A549 (cell line): ENCODE results near the gene ARL15. TPM values are rescaled to one million over a fixed set of nuclear protein-coding genes. Genes with fewer than 3 reads are reported as not detected.

Experiments
- ATAC-seq, 2 experiments: fragments of 200-7000 bp in 1 of 2; fragments of >200 bp in 1 of 2; cut with Nextera tagmentation in 1 of 2; cut with Tn5 transposase in 1 of 2; 3 replicates each; pipeline versions ENCODE4 v1.8.0 to v1.9.1; 2018 to 2020; ENCODE audit warnings: mild to moderate bottlenecking in 1 of 2, moderate library complexity in 1 of 2
- CTCF ChIA-PET: fragments of 300-600 bp; sonication (Branson Sonifier 250); formaldehyde crosslinking; extraction: SDS; loops from one replicate; lab custom pipeline; 2021; ENCODE audit warnings: antibody characterized with exemption, inconsistent platforms; lab: Yijun Ruan, JAX
- POLR2A ChIA-PET: fragments of 350-600 bp; formaldehyde crosslinking; extraction: SDS; loops from one replicate; lab custom pipeline; 2021; ENCODE audit warnings: antibody characterized with exemption, inconsistent platforms; lab: Yijun Ruan, JAX
- DNase-seq, 2 experiments: peaks; one replicate each; pipeline versions ENCODE4 v3.0.0 to v3.0.0-alpha.2; 2011 to 2016; ENCODE audit warnings: low read depth in 1 of 2, low spot score in 1 of 2
- FAIRE-seq: peaks from 2 replicates; lab custom pipeline; 2011; peaks lifted over from hg19 to GRCh38; lab: Jason Lieb, UNC
- H3K27ac ChIP-seq, 2 experiments: fragments of >200 bp; sonication (Bioruptor Twin); formaldehyde crosslinking; 3 replicates each; pipeline ENCODE4 v1.5.1; 2016 to 2017
- H3K4me1 ChIP-seq: fragments of >200 bp; sonication (Bioruptor Twin); formaldehyde crosslinking; 3 replicates; pipeline ENCODE4 v1.6.1; 2016
- H3K4me2 ChIP-seq: fragments of >200 bp; sonication (Bioruptor Twin); formaldehyde crosslinking; 3 replicates; pipeline ENCODE4 v1.6.1; 2016
- H3K4me3 ChIP-seq: fragments of >200 bp; sonication (Bioruptor Twin); formaldehyde crosslinking; 3 replicates; pipeline ENCODE4 v1.5.1; 2016
- H3K9me3 ChIP-seq: fragments of >200 bp; sonication (Bioruptor Twin); formaldehyde crosslinking; 3 replicates; pipeline ENCODE4 v1.6.1; 2016
- ATOH8 ChIP-seq: fragments of 250-450 bp; sonication (Bioruptor Pico); IDR thresholded peaks from 2 replicates; pipeline ENCODE4 v1.5.0; 2020; ENCODE audit warnings: low read depth, mild to moderate bottlenecking, moderate library complexity
- CEBPB ChIP-seq, 2 experiments: fragments of >200 bp in 1 of 2; sonication (Bioruptor Twin) in 1 of 2; formaldehyde crosslinking in 1 of 2; IDR thresholded peaks; 2 replicates each; pipeline ENCODE4 v1.6.1; 2012 to 2016
- CTCF ChIP-seq: fragments of >200 bp; sonication (Bioruptor Twin); formaldehyde crosslinking; IDR thresholded peaks from 3 replicates; pipeline ENCODE4 v1.5.1; 2016
- E2F6 ChIP-seq: IDR thresholded peaks from 2 replicates; pipeline ENCODE4 v1.6.1; 2012; ENCODE audit warnings: low read depth, borderline replicate concordance
- ELK1 ChIP-seq: fragments of 150-350 bp; IDR thresholded peaks from 2 replicates; pipeline ENCODE4 v1.6.1; 2014; ENCODE audit warnings: low read depth, mild to moderate bottlenecking, low read length
- ESRRA ChIP-seq: fragments of 150-350 bp; IDR thresholded peaks from 2 replicates; pipeline ENCODE4 v1.6.1; 2014; ENCODE audit warnings: mild to moderate bottlenecking, low read length, borderline replicate concordance
- FOXS1 ChIP-seq: fragments of 250-450 bp; sonication (Bioruptor Pico); IDR thresholded peaks from 2 replicates; pipeline ENCODE4 v1.5.0; 2020; ENCODE audit warnings: mild to moderate bottlenecking, moderate library complexity
- GATA3 ChIP-seq: IDR thresholded peaks from 2 replicates; pipeline ENCODE4 v1.6.1; 2012; ENCODE audit warnings: borderline replicate concordance
- HDAC2 ChIP-seq: fragments of 200-600 bp; sonication (generic); IDR thresholded peaks from 2 replicates; pipeline ENCODE4 v1.6.1; 2016
- HES2 ChIP-seq: fragments of >200 bp; sonication (Bioruptor Twin); formaldehyde crosslinking; IDR thresholded peaks from 2 replicates; pipeline ENCODE4 v1.6.1; 2016
- JUN ChIP-seq, 2 experiments: fragments of >200 bp; sonication (Bioruptor Twin); formaldehyde crosslinking; IDR thresholded peaks; 2 replicates in 1 of 2; 3 replicates in 1 of 2; pipeline ENCODE4 v1.6.1; 2016 to 2017
- MAFK ChIP-seq: fragments of 450-650 bp; IDR thresholded peaks from 2 replicates; pipeline ENCODE4 v1.6.1; 2014; ENCODE audit not compliant: partially characterized antibody
- MAZ ChIP-seq: fragments of 150-350 bp; IDR thresholded peaks from 2 replicates; pipeline ENCODE4 v1.6.1; 2014; ENCODE audit warnings: antibody characterized with exemption, low read depth, low read length, borderline replicate concordance
- NR3C1 ChIP-seq: fragments of >200 bp; sonication (Bioruptor Twin); formaldehyde crosslinking; IDR thresholded peaks from 3 replicates; pipeline ENCODE4 v1.6.1; 2017
- PBX3 ChIP-seq: IDR thresholded peaks from 2 replicates; pipeline ENCODE4 v1.6.1; 2012
- TP53 ChIP-seq: fragments of 250-450 bp; sonication (Bioruptor Pico); IDR thresholded peaks from 2 replicates; pipeline ENCODE4 v1.5.0; 2021; ENCODE audit warnings: mild to moderate bottlenecking, moderate library complexity
- USF2 ChIP-seq: fragments of 450-650 bp; IDR thresholded peaks from 2 replicates; pipeline ENCODE4 v1.6.1; 2014; ENCODE audit warnings: antibody characterized with exemption
- ZSCAN20 ChIP-seq: fragments of 250-450 bp; sonication (Bioruptor Pico); IDR thresholded peaks from 2 replicates; pipeline ENCODE4 v1.8.0; 2022; ENCODE audit warnings: mild to moderate bottlenecking, moderate library complexity
- WGBS: methylation state at CpG from one replicate; pipeline ENCODE4 v1.1.6; 2017; ENCODE audit errors: missing lambda C conversion rate; 5-methylcytosine and 5-hydroxymethylcytosine counted together
- polyA plus RNA-seq, 4 experiments: library from polyadenylated mRNA; depleted of rRNA in 3 of 4; stranded (reverse); fragments of >200 nt; fragmentation: RNase III in 1 of 4; extraction: RNeasy Plus Mini Kit Qiagen cat#74134 plus additional on column Dnase treatment in 1 of 4; gene quantifications; 2 replicates in 3 of 4; 3 replicates in 1 of 4; pipeline ENCODE4 v1.2.3, GENCODE V29; 2011 to 2017

The ARL15 gene
- polyA plus RNA-seq, 2 of the 4 experiments (the other 2 are of a cell fraction), result 11.8 to 12.1 TPM

GRCh38 chr5:53940921-53941320 lies 369.5 kb downstream of the ARL15 start:
- POLR2A ChIA-PET, result no interaction called here
- CTCF ChIA-PET, result no interaction called here
- 69% methylated on average over 1 of the region's 1 CpG for WGBS

GRCh38 chr5:53937467-53937866 lies 372.9 kb downstream of the ARL15 start:
- H3K9me3 ChIP-seq, result no peaks in the 10 kb centered on the region
- WGBS, result 87% methylated on average over 2 of the region's 2 CpGs
- DNase-seq, result no peak
- ATAC-seq, result no peak
- no peak overlapping the region for H3K4me2 ChIP-seq
- peaks cover 8% of the 10 kb centered on the region; the same call in 1 of the 3 replicates for H3K4me1 ChIP-seq
- H3K4me3 ChIP-seq, result no peak overlapping the region
- ChIA-PET CTCF (no interaction called here), POLR2A (no interaction called here)
- no peak overlapping the region for H3K27ac ChIP-seq
- TF ChIP-seq CEBPB (IDR thresholded peaks at IDR 0.05), result no peak
- TF ChIP-seq GATA3, result no peak
- TF ChIP-seq USF2, result no peak
- no peak for TF ChIP-seq MAFK
- no peak for TF ChIP-seq NR3C1
- TF ChIP-seq ESRRA, result no peak
- no peak for TF ChIP-seq JUN (IDR thresholded peaks at IDR 0.05)
- TF ChIP-seq HDAC2, result no peak
- no peak for TF ChIP-seq ZSCAN20 (CRISPR knock-in tag)
- no peak for TF ChIP-seq CTCF
- no peak for FAIRE-seq

More at GRCh38 chr5:53940921-53941320, 369.5 kb downstream of the ARL15 start:
- no peak for FAIRE-seq
- Histone ChIP-seq H3K4me3 (no peak overlapping the region), H3K4me2 (no peak overlapping the region; the same call in 2 of the 3 replicates), H3K4me1 (peaks cover 13% of the 10 kb centered on the region; the same call in 1 of the 3 replicates), H3K27ac (no peak overlapping the region), H3K9me3 (no peaks in the 10 kb centered on the region)
- ATAC-seq, result no peak
- DNase-seq, result no peak
- TF ChIP-seq FOXS1 (CRISPR knock-in tag), result no peak
- TF ChIP-seq ATOH8 (CRISPR knock-in tag), result no peak
- TF ChIP-seq HES2, result no peak

- DNase-seq (no peak), ATAC-seq (no peak), FAIRE-seq (no peak)
- 90% methylated on average over 7 of the region's 7 CpGs for WGBS
- ChIA-PET POLR2A (no interaction called here), CTCF (interaction anchor here (0.5 kb wide), 1 partner anchor 15 kb away, joined by 4 read pairs; no protein-coding TSS in a partner anchor)
- Histone ChIP-seq H3K27ac (no peak overlapping the region), H3K4me2 (no peak overlapping the region), H3K4me3 (no peak overlapping the region), H3K4me1 (peaks cover 8% of the 10 kb centered on the region; the same call in 1 of the 3 replicates), H3K9me3 (no peaks in the 10 kb centered on the region)
- TF ChIP-seq TP53 (CRISPR knock-in tag) (no peak), PBX3 (no peak), E2F6 (no peak), ELK1 (no peak), MAZ (no peak)
Observed at GRCh38 chr5:53936481-53937352, 373.7 kb downstream of the ARL15 start.
